Stimulated activated CD8-positive, alpha-beta memory T cell treated with anti-CD3 and anti-CD28 coated beads, Interleukin-7, amount 100 ng/mL, for 48 hours (primary cell): ENCODE data around the gene DLL3.
"Not testable (repeated sequence)": the region's sequence is repeated elsewhere in the genome, so short reads cannot be mapped to it uniquely, and the experiment has no call there.

Experiments used
- DNase-seq, 2 donors: peaks; one replicate each; pipeline ENCODE4 v3.0.0-alpha.2; 2020; ENCODE audit warnings: low read depth in 1 of 2; ENCODE audit errors: extremely low read depth in 1 of 2

The DLL3 gene, protein sequence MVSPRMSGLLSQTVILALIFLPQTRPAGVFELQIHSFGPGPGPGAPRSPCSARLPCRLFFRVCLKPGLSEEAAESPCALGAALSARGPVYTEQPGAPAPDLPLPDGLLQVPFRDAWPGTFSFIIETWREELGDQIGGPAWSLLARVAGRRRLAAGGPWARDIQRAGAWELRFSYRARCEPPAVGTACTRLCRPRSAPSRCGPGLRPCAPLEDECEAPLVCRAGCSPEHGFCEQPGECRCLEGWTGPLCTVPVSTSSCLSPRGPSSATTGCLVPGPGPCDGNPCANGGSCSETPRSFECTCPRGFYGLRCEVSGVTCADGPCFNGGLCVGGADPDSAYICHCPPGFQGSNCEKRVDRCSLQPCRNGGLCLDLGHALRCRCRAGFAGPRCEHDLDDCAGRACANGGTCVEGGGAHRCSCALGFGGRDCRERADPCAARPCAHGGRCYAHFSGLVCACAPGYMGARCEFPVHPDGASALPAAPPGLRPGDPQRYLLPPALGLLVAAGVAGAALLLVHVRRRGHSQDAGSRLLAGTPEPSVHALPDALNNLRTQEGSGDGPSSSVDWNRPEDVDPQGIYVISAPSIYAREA

GRCh38 chr19:39498798-39499642 lies at the start of gene DLL3:
Gene DLL3 (plus strand): TSS chr19:39498947. CDS start chr19:39498975, 28 bp downstream.
- no peak for DNase-seq

GRCh38 chr19:39449116-39449797 lies 49.5 kb upstream of the DLL3 start:
- no peak for DNase-seq

DNA sequence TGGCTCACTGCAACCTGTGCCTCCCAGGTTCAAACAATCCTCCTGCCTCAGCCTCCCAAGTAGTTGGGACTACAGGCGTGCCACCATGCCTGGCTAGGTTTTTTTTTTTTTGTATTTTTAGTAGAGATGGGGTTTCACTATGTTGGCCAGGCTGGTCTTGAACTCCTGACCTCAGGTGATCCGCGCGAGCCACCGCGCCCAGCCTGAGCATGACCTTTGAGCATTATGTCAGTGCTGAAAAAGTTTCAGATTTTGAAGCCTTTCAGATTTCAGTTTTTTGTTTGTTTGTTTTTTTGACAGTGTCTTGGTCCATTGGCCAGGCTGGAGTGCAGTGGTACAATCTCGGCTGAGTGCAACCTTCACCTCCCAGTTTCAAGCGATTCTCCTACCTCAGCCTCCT lies 47.5 kb upstream of the DLL3 start:
- not testable (repeated sequence) for DNase-seq

DNA sequence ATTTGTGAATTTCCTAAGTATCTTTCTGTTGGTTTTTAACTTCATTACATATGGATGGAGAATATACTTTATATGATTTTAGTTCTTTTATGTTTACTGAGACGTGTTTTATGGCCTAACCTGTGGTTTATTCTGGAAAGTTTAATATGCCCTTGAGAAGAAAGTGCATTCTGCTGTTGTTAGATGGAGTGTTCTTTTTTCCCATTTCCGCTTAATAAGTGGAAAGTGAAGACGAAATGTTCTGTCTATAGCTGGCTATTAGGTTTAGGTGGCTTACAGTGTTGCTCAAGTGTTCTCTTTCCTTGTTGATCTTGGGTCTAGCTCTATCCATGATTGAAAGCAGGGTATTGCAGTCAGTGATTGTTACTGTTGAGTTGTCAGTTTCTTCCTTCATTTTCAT lies 35.3 kb upstream of the DLL3 start:
- no peak for DNase-seq

- no peak for DNase-seq
Observed at GRCh38 chr19:39465956-39466747, 32.6 kb upstream of the DLL3 start.

DNA sequence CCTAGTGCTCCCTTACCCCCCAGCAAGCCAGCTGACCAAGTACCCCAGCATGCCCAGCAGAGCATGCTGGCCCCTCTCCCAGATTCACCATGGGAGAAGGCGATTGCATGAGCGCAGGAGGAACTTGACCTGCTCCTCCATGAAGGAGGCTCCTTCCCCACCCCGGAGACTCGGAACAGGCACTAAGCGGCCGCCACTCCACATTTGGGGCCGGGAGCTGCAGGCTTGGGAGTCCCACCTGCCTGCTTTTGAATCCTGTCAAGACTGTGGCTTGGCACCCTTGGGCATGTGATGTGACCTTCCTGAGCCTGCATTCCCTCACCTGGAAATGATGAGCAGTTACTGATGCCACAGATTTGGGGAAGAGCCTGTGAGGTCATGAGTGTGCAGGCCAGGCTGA lies 30.8 kb upstream of the DLL3 start:
- DNase-seq = no peak

DNA sequence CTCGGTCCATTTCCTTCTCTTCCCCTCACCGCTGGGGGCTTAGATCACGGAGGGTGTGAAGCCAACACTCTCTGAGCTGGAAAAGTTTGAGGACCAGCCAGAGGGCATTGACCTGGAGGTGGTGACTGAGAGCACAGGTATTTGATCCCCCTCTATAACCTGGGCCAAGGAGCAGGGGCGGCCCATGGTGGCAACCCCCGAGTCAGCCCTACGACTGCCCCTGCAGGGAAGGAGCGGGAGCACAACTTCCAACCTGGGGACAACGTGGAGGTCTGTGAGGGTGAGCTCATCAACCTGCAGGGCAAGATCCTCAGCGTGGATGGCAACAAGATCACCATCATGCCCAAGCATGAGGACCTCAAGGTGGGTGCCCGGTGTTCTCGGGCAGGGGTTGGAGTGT lies 29.7 kb upstream of the DLL3 start:
- DNase-seq = no peak

DNA sequence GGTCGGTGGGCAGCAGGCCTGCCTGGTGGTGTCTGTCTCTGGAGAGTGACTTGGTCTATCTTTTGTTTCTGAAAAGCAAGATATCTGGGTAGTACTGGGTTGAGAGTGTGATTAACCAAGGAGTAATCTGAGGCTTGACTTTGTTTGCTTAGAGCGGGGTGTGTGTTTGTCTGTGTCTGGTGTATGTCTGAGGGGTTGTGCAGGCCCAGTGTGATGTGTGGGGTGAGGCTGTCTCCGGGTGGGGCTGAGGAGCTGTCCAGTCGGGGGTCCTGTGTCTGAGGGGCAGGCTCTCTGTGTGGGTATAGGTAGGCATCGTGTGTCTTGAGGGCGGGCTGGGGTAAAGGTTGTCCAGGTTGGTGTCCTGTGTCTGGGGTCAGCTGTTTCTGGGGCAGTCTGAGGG lies 29.2 kb upstream of the DLL3 start:
- DNase-seq = no peak

GRCh38 chr19:39470724-39471339 lies 27.9 kb upstream of the DLL3 start:
- DNase-seq = peak in 1 of 2 donors; percentile 20

DNA sequence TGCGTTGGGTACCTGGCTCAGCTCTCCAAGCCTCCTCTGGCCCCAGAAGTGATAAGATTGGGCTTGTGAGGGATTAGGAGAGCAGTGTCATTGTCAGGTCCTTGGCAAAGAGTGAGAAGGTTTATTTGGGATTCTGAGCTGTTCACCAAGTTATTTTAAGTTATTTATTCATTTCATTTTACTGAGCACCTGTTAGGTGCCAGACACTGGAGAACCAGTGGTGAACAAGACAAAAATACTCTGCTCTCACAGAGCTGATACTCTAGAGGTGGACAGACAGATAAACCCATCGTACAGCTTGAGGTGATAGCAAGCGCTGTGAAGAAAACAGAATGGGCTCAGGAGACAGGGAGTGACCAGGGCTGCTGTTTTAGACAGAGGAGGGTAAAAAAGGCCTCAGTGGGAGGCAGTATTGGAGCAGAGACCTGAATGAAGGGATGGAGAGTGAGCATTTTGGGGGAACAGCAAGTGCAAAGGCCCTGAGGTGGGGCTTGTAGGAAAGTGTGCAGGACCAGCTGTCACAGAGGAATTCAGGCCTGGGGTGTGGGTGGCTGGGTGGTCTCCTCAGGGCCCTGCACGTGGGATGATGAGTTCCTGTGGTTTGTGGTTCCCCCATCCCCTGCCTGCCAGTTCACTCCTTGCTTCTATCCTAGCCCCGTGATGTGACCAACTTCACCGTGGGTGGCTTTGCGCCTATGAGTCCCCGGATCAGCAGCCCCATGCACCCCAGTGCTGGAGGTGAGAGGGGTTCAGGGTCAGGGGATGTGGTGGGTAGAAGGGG lies 26.8 kb upstream of the DLL3 start:
- DNase-seq = peak in 1 of 2 donors; percentile 34

- no peak for DNase-seq
Observed at GRCh38 chr19:39472746-39473442, 25.9 kb upstream of the DLL3 start.

GRCh38 chr19:39473443-39473960 lies 25.2 kb upstream of the DLL3 start:
- no peak for DNase-seq

DNA sequence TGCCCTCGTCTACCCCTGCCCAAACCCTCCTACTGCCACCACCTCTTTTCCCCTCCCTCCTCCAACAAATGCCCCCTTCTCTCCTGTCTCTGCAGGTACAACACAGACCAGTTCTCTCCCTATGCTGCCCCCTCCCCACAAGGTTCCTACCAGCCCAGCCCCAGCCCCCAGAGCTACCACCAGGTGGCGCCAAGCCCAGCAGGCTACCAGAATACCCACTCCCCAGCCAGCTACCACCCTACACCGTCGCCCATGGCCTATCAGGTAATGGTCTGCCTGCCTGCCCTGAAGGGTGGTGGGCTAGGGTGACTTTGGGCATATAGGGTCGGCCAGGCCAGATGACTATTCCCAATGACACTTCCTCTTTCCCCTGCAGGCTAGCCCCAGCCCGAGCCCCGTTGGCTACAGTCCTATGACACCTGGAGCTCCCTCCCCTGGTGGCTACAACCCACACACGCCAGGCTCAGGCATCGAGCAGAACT lies 24.6 kb upstream of the DLL3 start:
- DNase-seq = peak in 1 of 2 donors; percentile 52

GRCh38 chr19:39475748-39476147 lies 23.0 kb upstream of the DLL3 start:
- no peak for DNase-seq

- not testable (repeated sequence) for DNase-seq
Observed at GRCh38 chr19:39479319-39479801, 19.4 kb upstream of the DLL3 start.

DNA sequence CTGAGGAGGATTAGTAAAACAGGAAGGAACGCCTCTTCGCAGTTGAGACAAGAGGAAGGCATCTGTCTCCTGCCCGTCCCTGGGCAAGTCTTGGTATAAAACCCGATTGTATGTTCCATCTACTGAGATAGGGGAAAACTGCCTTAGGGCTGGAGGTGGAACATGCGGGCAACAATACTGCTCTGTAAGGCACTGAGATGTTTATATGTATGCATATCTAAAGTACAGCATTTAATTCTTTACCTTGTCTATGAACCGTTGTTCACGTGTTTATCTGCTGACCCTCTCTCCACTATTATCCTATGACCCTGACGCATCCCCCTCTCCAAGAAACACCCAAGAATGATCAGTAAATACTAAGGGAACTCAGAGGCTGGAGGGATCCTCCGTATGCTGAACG lies 18.8 kb upstream of the DLL3 start:
- DNase-seq = no peak

GRCh38 chr19:39480337-39481228 lies 18.2 kb upstream of the DLL3 start, which contains the start of gene TIMM50:
Gene TIMM50 (plus strand): TSS chr19:39480838. CDS start chr19:39480854, 16 bp downstream.
- DNase-seq = peak; percentile 96 to 98
